Hepatocyte (in vitro differentiated cells): ENCODE measurements around the gene MMUT. TPM values are rescaled to one million over a fixed set of nuclear protein-coding genes. Genes with fewer than 3 reads are reported as not detected.

Experiments used
- DNase-seq: peaks from one replicate; pipeline ENCODE4 v3.0.0-alpha.2; 2016; ENCODE audit warnings: low spot score
- H2AFZ ChIP-seq: fragments of 200-600 bp; sonication (generic); 2 replicates; pipeline ENCODE4 v1.6.0; 2016; ENCODE audit warnings: antibody characterized with exemption, mild to moderate bottlenecking
- H3K27ac ChIP-seq: fragments of 200-600 bp; sonication (generic); 2 replicates; pipeline ENCODE4 v1.5.1; 2016; ENCODE audit warnings: mild to moderate bottlenecking
- H3K27me3 ChIP-seq: fragments of 200-600 bp; sonication (generic); 2 replicates; pipeline ENCODE4 v1.6.1; 2016
- H3K36me3 ChIP-seq: fragments of 200-600 bp; sonication (generic); replicated peaks from 2 replicates; pipeline ENCODE4 v1.5.1; 2016; ENCODE audit warnings: low read depth; ENCODE audit not compliant: insufficient read depth
- H3K4me1 ChIP-seq: fragments of 200-600 bp; sonication (generic); 2 replicates; pipeline ENCODE4 v1.5.1; 2016; ENCODE audit warnings: mild to moderate bottlenecking, moderate library complexity; ENCODE audit not compliant: insufficient read depth
- H3K4me2 ChIP-seq: fragments of 200-600 bp; sonication (generic); 2 replicates; pipeline ENCODE4 v1.6.0; 2016
- H3K4me3 ChIP-seq: fragments of 200-600 bp; sonication (generic); 2 replicates; pipeline ENCODE4 v1.5.1; 2016; ENCODE audit warnings: mild to moderate bottlenecking
- H3K79me2 ChIP-seq: fragments of 200-600 bp; sonication (generic); 2 replicates; pipeline ENCODE4 v1.6.0; 2017; ENCODE audit warnings: mild to moderate bottlenecking
- H3K9me2 ChIP-seq: fragments of 200-600 bp; sonication (generic); replicated peaks from 2 replicates; pipeline ENCODE4 v1.6.0; 2017; ENCODE audit warnings: mild to moderate bottlenecking; ENCODE audit not compliant: insufficient read depth
- H3K9me3 ChIP-seq: fragments of 200-600 bp; sonication (generic); 2 replicates; pipeline ENCODE4 v1.5.1; 2016; ENCODE audit warnings: low read depth, mild to moderate bottlenecking
- H4K20me1 ChIP-seq: fragments of 200-600 bp; sonication (generic); 2 replicates; pipeline ENCODE4 v1.6.0; 2016; ENCODE audit warnings: mild to moderate bottlenecking; ENCODE audit not compliant: insufficient read depth, poor library complexity, severe bottlenecking
- CTCF ChIP-seq: fragments of 200-600 bp; sonication (generic); IDR thresholded peaks from 2 replicates; pipeline ENCODE4 v1.5.1; 2016; ENCODE audit warnings: antibody characterized with exemption, mild to moderate bottlenecking; ENCODE audit not compliant: poor library complexity
- EZH2 ChIP-seq: fragments of 200-600 bp; sonication (generic); IDR thresholded peaks from 2 replicates; pipeline ENCODE4 v1.6.1; 2016; ENCODE audit warnings: antibody characterized with exemption, mild to moderate bottlenecking, borderline replicate concordance
- EZH2phosphoT487 ChIP-seq: fragments of 200-600 bp; sonication (generic); IDR thresholded peaks from one replicate; pipeline ENCODE4 v1.6.1; 2018; ENCODE audit warnings: antibody characterized with exemption, mild to moderate bottlenecking, low read depth, moderate library complexity; ENCODE audit not compliant: unreplicated experiment, severe bottlenecking
- WGBS: methylation state at CpG from one replicate; pipeline ENCODE4 v1.1.6; 2016; ENCODE audit warnings: low lambda C conversion rate; ENCODE audit errors: missing lambda C conversion rate; 5-methylcytosine and 5-hydroxymethylcytosine counted together
- polyA plus RNA-seq: library from polyadenylated mRNA; unstranded; fragments of >200 nt; fragmentation: Nextera tagmentation; extraction: Ambion mirVana; gene quantifications from 2 replicates; pipeline ENCODE4 v1.2.1, GENCODE V29; 2016
- total RNA-seq: library from RNA; depleted of rRNA; stranded (reverse); fragments of >200 nt; gene quantifications from 2 replicates; pipeline ENCODE4 v1.2.3, GENCODE V29; 2014

MMUT gene
- total and polyA plus RNA-seq, 2 experiments from 2014 or later, result 27.9 to 35.3 TPM

- no peaks in the 10 kb centered on the region for H3K4me1 ChIP-seq
These were observed 982 bp downstream of the MMUT start for GRCh38 chr6:49462071-49462470.

GRCh38 chr6:49457771-49458170 is 5.3 kb downstream of the MMUT start:
- TF ChIP-seq EZH2 (no peak), EZH2phosphoT487 (no peak), CTCF (no peak)
- H3K4me1 ChIP-seq, result no peaks in the 10 kb centered on the region
- 83% methylated on average over 4 of the region's 4 CpGs for WGBS
- no peak overlapping the region for H3K4me2 ChIP-seq
- H2AFZ ChIP-seq, result no peak overlapping the region
- no peaks in the 10 kb centered on the region for H3K27me3 ChIP-seq
- no peaks in the 10 kb centered on the region for H3K9me2 ChIP-seq
- DNase-seq, result no peak
- H3K36me3 ChIP-seq, result no peaks in the 10 kb centered on the region
- peaks cover 42% of the 10 kb centered on the region for H3K79me2 ChIP-seq
- H3K9me3 ChIP-seq, result no peaks in the 10 kb centered on the region
- no peak overlapping the region for H3K27ac ChIP-seq
- peaks cover 6% of the 10 kb centered on the region for H4K20me1 ChIP-seq
- no peak overlapping the region for H3K4me3 ChIP-seq

More at GRCh38 chr6:49462071-49462470, 982 bp downstream of the MMUT start:
- no peak for DNase-seq
- TF ChIP-seq CTCF, result no peak
- no peak for TF ChIP-seq EZH2phosphoT487
- TF ChIP-seq EZH2, result no peak
- peaks cover 6% of the 10 kb centered on the region for H4K20me1 ChIP-seq
- H3K9me3 ChIP-seq, result no peaks in the 10 kb centered on the region
- H3K9me2 ChIP-seq, result no peaks in the 10 kb centered on the region
- H3K4me2 ChIP-seq, result peak overlapping the region; percentile 83
- H2AFZ ChIP-seq, result peak overlapping the region; percentile 66
- peak overlapping the region; percentile 68 for H3K4me3 ChIP-seq
- peak overlapping the region; percentile 95 for H3K27ac ChIP-seq
- H3K79me2 ChIP-seq, result peaks cover 66% of the 10 kb centered on the region
- no peaks in the 10 kb centered on the region for H3K27me3 ChIP-seq
- WGBS, result 71% methylated on average over 3 of the region's 3 CpGs
- no peaks in the 10 kb centered on the region for H3K36me3 ChIP-seq

- peaks cover 6% of the 10 kb centered on the region for H4K20me1 ChIP-seq
- H3K4me3 ChIP-seq, result no peak overlapping the region
- no peaks in the 10 kb centered on the region for H3K36me3 ChIP-seq
- no peak for DNase-seq
- no peaks in the 10 kb centered on the region for H3K9me2 ChIP-seq
- no peak overlapping the region for H3K4me2 ChIP-seq
- 97% methylated on average over 3 of the region's 3 CpGs for WGBS
- no peak for TF ChIP-seq EZH2phosphoT487
- TF ChIP-seq CTCF, result no peak
- TF ChIP-seq EZH2, result no peak
- no peak overlapping the region for H3K27ac ChIP-seq
- H2AFZ ChIP-seq, result no peak overlapping the region
- H3K79me2 ChIP-seq, result peaks cover 15% of the 10 kb centered on the region
- no peaks in the 10 kb centered on the region for H3K4me1 ChIP-seq
- no peaks in the 10 kb centered on the region for H3K27me3 ChIP-seq
- no peaks in the 10 kb centered on the region for H3K9me3 ChIP-seq
These were observed 8.0 kb downstream of the MMUT start for GRCh38 chr6:49454787-49455709.
